Retinal pigment epithelial cell (primary cell): ENCODE results near the gene SPEM1.

ENCODE experiments used
- DNase-seq: peaks from one replicate; pipeline ENCODE4 v3.0.0-alpha.2; 2010; ENCODE audit warnings: low read depth
- H3K4me3 ChIP-seq: 2 replicates; pipeline ENCODE4 v1.5.1; 2011; ENCODE audit warnings: mild to moderate bottlenecking, low read length, control low read depth, moderate library complexity
- TF ChIP-seq, protein P1 (sequence below): conservative IDR thresholded peaks from 2 replicates; pipeline ENCODE4 v1.5.1; 2011; ENCODE audit warnings: low read depth, low read length, control low read depth, inconsistent platforms

SPEM1 gene

DNA sequence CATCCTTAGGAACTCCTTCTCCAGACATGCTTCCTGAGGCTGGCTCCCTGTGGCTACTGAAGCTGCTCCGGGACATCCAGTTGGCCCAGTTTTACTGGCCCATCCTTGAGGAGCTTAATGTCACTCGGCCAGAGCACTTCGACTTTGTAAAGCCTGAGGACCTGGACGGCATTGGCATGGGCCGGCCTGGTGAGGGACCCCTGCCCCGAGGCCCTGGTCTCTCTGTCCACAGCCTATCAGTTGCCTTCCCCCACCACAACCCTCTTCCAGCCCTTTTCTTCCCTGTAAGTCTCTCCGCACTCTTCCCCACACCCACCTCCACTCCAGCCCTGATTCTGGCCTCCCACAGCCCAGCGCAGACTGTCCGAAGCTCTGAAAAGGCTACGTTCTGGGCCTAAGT lies 37.2 kb upstream of the SPEM1 start:
- H3K4me3 ChIP-seq = no peak overlapping the region
- TF ChIP-seq, protein P1, sequence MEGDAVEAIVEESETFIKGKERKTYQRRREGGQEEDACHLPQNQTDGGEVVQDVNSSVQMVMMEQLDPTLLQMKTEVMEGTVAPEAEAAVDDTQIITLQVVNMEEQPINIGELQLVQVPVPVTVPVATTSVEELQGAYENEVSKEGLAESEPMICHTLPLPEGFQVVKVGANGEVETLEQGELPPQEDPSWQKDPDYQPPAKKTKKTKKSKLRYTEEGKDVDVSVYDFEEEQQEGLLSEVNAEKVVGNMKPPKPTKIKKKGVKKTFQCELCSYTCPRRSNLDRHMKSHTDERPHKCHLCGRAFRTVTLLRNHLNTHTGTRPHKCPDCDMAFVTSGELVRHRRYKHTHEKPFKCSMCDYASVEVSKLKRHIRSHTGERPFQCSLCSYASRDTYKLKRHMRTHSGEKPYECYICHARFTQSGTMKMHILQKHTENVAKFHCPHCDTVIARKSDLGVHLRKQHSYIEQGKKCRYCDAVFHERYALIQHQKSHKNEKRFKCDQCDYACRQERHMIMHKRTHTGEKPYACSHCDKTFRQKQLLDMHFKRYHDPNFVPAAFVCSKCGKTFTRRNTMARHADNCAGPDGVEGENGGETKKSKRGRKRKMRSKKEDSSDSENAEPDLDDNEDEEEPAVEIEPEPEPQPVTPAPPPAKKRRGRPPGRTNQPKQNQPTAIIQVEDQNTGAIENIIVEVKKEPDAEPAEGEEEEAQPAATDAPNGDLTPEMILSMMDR = no peak
- no peak for DNase-seq

- H3K4me3 ChIP-seq = no peak overlapping the region
- TF ChIP-seq, protein P1 = no peak
- no peak for DNase-seq
These were observed 36.8 kb upstream of the SPEM1 start for GRCh38 chr17:7383371-7383741.

- no peak for DNase-seq
- TF ChIP-seq, protein P1 = no peak
- H3K4me3 ChIP-seq = peak overlapping the region; percentile 37
These were observed 36.2 kb upstream of the SPEM1 start for GRCh38 chr17:7383742-7384488.

DNA sequence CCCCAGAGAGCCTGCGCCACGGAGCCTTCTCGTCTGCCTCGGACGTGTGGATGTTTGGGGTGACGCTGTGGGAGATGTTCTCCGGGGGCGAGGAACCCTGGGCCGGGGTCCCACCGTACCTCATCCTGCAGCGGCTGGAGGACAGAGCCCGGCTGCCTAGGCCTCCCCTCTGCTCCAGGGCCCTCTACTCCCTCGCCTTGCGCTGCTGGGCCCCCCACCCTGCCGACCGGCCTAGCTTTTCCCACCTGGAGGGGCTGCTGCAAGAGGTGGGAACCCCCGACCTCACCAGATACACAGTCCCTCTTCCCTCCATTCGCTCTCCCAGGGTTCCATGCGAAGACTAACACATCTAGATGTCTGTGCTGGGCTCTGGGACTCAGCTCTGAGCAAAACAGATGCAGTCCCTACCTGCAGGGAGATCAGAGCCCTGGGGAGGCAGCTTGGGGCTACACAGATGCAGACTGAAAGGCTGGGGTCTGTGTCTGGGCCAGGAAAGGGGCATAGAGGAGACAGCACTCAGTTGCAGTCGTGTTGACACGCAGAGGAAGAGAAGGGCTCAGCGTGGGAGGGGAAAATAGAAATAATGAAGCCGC lies 35.5 kb upstream of the SPEM1 start:
- TF ChIP-seq, protein P1 = no peak
- no peak for DNase-seq
- H3K4me3 ChIP-seq = peak overlapping the region; percentile 37

DNA sequence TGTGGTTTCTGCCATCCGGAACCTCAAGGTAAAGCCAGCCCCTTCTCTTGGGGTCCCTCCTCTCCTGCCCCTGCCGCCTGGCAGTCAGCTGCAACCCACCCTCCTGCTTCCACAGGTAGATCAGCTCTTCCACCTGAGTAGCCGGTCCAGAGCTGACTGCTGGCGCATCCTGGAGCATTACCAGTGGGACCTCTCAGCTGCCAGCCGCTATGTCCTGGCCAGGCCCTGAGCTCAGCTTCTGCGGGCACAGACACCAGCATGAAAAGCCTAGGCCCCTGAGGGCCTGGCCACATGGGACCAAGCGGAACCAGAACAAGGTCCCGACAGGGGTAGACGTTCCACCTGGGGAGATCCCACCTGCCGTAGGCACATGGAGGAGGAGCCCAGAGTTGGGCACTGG lies 31.3 kb upstream of the SPEM1 start:
- no peak for DNase-seq
- TF ChIP-seq, protein P1 = no peak

GRCh38 chr17:7389924-7390910 lies 29.9 kb upstream of the SPEM1 start:
- TF ChIP-seq, protein P1 = no peak
- DNase-seq = no peak
- no peak overlapping the region for H3K4me3 ChIP-seq

More for the DNA sequence above, 31.3 kb upstream of the SPEM1 start:
- H3K4me3 ChIP-seq = no peak overlapping the region
